ENCODE data around the gene CXXC4. TPM values are rescaled to one million over a fixed set of nuclear protein-coding genes. Genes with fewer than 3 reads are reported as not detected.
A peak's percentile ranks its signal among the peaks of the same experiment; 100 is the strongest.

Gene CXXC4
- total RNA-seq, 2 donors from 2014 or later = 5.6 to 12.4 TPM

- Histone ChIP-seq H3K27ac (ENCODE audit: low read depth, low read length) (no peak overlapping the region), H3K36me3 (ENCODE audit: control insufficient read depth, insufficient read depth, low read length) (no peaks in the 10 kb centered on the region), H3K27me3 (ENCODE audit: control insufficient read depth, insufficient read depth, low read length, poor library complexity, severe bottlenecking) (no peaks in the 10 kb centered on the region), H3K4me1 (ENCODE audit: control insufficient read depth, insufficient read depth, low read length) (no peaks in the 10 kb centered on the region), H3K9me3 (ENCODE audit: control insufficient read depth, low read length) (no peaks in the 10 kb centered on the region), H3K9ac (ENCODE audit: extremely low read depth, low read length, poor library complexity, severe bottlenecking) (no peak overlapping the region), H3K4me3 (ENCODE audit: low read length) (no peak overlapping the region)
- Mint-ChIP-seq H3K36me3 (ENCODE audit: low read depth) (no peaks in the 10 kb centered on the region), H3K4me1 (no peaks in the 10 kb centered on the region), H3K27ac (no peak overlapping the region), H3K9me3 (no peaks in the 10 kb centered on the region), H3K27me3 (ENCODE audit: insufficient read depth) (no peaks in the 10 kb centered on the region), H3K4me3 (no peak overlapping the region)
- TF ChIP-seq CTCF (conservative IDR thresholded peaks at IDR 0.05) = peak; percentile 19
- DNase-seq = no peak
- 75% methylated on average over 1 of the region's 1 CpG; no CpG with 5 or more reads in 1 of the 2 experiments for WGBS, 2 experiments (ENCODE audit: insufficient coverage in 1 of 2, insufficient read length in 1 of 2)
These were observed 36.7 kb upstream of the CXXC4 start for GRCh38 chr4:104531390-104531789.

GRCh38 chr4:104530426-104530825 is 35.7 kb upstream of the CXXC4 start:
- Mint-ChIP-seq H3K4me3 (no peak overlapping the region), H3K36me3 (ENCODE audit: low read depth) (no peaks in the 10 kb centered on the region), H3K27me3 (ENCODE audit: insufficient read depth) (no peaks in the 10 kb centered on the region), H3K9me3 (no peaks in the 10 kb centered on the region), H3K27ac (no peak overlapping the region), H3K4me1 (no peaks in the 10 kb centered on the region)
- Histone ChIP-seq H3K36me3 (ENCODE audit: control insufficient read depth, insufficient read depth, low read length) (no peaks in the 10 kb centered on the region), H3K4me1 (ENCODE audit: control insufficient read depth, insufficient read depth, low read length) (no peaks in the 10 kb centered on the region), H3K9me3 (ENCODE audit: control insufficient read depth, low read length) (no peaks in the 10 kb centered on the region), H3K27me3 (ENCODE audit: control insufficient read depth, insufficient read depth, low read length, poor library complexity, severe bottlenecking) (no peaks in the 10 kb centered on the region), H3K9ac (ENCODE audit: extremely low read depth, low read length, poor library complexity, severe bottlenecking) (no peak overlapping the region), H3K4me3 (ENCODE audit: low read length) (no peak overlapping the region), H3K27ac (ENCODE audit: low read depth, low read length) (no peak overlapping the region)
- no peak for TF ChIP-seq CTCF (conservative IDR thresholded peaks at IDR 0.05)
- no peak for DNase-seq
- 92 to 100% methylated on average over 2 of the region's 2 CpGs for WGBS, 2 experiments (ENCODE audit: insufficient coverage in 1 of 2, insufficient read length in 1 of 2)

GRCh38 chr4:104524591-104524990 is 29.9 kb upstream of the CXXC4 start:
- no peak overlapping the region for H3K27ac ChIP-seq (ENCODE audit: low read depth, low read length)
- DNase-seq = no peak

More at GRCh38 chr4:104524591-104524990, 29.9 kb upstream of the CXXC4 start:
- H3K9me3 Mint-ChIP-seq = no peaks in the 10 kb centered on the region
- Histone ChIP-seq H3K4me1 (ENCODE audit: control insufficient read depth, insufficient read depth, low read length) (no peaks in the 10 kb centered on the region), H3K9ac (ENCODE audit: extremely low read depth, low read length, poor library complexity, severe bottlenecking) (no peak overlapping the region), H3K4me3 (ENCODE audit: low read length) (no peak overlapping the region), H3K27me3 (ENCODE audit: control insufficient read depth, insufficient read depth, low read length, poor library complexity, severe bottlenecking) (no peaks in the 10 kb centered on the region), H3K9me3 (ENCODE audit: control insufficient read depth, low read length) (no peaks in the 10 kb centered on the region), H3K36me3 (ENCODE audit: control insufficient read depth, insufficient read depth, low read length) (no peaks in the 10 kb centered on the region)
- H3K36me3 Mint-ChIP-seq (ENCODE audit: low read depth) = no peaks in the 10 kb centered on the region
- no peak overlapping the region for H3K27ac Mint-ChIP-seq
- TF ChIP-seq CTCF (conservative IDR thresholded peaks at IDR 0.05) = no peak
- H3K4me3 Mint-ChIP-seq = no peak overlapping the region
- 78 to 91% methylated on average over 1 of the region's 1 CpG for whole genome bisulfite sequencing, 2 experiments (ENCODE audit: insufficient coverage in 1 of 2, insufficient read length in 1 of 2)
- H3K4me1 Mint-ChIP-seq = no peaks in the 10 kb centered on the region
- H3K27me3 Mint-ChIP-seq (ENCODE audit: insufficient read depth) = no peaks in the 10 kb centered on the region

All from endodermal cell (in vitro differentiated cells).